NCI-H226 (cell line): Measurements from ENCODE around the gene KCNN4.
"Not testable (repeated sequence)": the region's sequence is repeated elsewhere in the genome, so short reads cannot be mapped to it uniquely, and the experiment has no call there.

Experiments used
- DNase-seq: peaks from one replicate; pipeline ENCODE4 v3.0.0-alpha.2; 2015

The KCNN4 gene

GRCh38 chr19:43798546-43799409, 18.0 kb upstream of the KCNN4 start:
- DNase-seq: peak; percentile 76

GRCh38 chr19:43798026-43798545, 17.3 kb upstream of the KCNN4 start:
- no peak for DNase-seq

DNA sequence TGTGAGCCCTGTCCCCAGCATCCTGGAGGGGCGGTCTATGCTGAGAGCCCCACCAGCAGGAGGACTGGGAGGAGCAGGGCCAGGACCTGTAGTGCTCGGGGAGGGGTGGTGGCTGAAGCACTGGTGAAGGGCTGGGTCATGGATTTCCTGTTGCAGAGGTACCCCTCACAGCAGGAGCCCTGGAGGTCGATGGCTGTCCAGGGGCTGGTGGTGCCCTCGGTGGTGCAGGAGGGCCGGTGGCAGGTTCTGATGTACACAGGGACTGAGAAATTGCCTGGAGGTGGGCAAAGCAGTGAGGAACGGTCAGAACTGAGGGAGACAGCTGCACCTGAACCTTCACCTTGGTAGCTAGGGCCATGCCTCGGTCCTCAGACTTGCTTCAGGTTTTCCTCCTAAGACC, 16.8 kb upstream of the KCNN4 start:
- DNase-seq: no peak

DNA sequence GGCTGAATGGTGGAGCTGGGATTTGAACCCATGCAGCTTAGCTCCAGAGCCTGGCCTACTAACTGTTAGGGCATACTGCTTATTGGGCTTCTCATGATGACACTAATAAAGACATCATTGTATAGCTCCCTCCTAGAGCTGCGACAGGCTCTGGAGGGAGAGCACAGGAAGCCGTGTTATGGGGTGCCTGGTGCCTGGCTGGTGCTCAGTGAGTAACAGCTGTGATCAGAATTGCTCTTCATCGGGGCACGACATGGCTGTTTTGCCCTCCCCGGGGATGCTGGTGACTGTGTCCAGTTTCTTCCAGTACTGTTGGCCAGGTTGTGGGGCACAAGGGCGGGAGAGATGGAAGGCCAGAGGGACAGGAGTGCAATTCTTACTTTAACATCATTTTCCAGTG, 16.3 kb upstream of the KCNN4 start:
- no peak for DNase-seq

- no peak for DNase-seq
Observed at GRCh38 chr19:43790587-43790986, 9.8 kb upstream of the KCNN4 start.

DNA sequence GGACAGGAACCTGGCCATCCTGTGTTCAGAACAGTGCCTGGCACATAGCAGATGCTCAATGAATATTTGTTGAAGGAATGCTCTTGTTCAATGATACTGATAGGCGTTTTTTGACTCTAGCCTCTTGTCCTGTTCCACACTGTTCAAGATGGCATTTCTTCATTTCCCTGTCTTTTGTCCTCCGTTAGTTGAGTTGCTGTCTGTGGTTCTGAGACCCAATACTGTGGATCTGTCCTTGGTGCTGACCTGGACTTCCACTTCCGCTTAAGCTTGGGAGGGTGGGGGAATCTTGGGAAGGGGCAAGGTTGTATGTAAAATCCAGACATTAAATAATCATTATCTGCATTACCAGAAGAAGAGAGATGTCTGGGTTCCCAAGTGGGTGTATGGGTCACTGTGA, 8.3 kb upstream of the KCNN4 start:
- peak; percentile 22 for DNase-seq

DNA sequence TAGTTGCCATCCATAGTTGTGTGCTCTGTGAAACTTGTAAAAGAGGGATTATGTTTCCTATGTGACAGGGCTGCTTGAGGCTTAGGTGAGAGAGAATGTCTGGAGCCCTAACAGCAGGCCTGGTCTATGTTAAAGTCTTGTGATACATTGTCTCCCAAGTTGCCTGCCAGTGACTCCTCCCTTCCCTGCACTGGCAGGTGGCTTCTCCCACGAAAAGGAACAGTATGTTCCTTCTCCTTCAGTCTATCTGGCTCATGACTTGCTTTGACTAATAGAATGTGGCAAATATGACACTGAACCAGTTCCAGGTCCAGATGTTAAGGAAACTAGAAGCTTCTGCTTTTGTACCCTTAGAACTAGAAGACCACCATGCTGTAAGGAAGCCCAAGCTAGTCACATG, 5.9 kb upstream of the KCNN4 start:
- DNase-seq: no peak

GRCh38 chr19:43784981-43785808, 4.4 kb upstream of the KCNN4 start:
- peak; percentile 53 for DNase-seq

- DNase-seq: peak; percentile 81
Observed at GRCh38 chr19:43784241-43784980, 3.6 kb upstream of the KCNN4 start.

- DNase-seq: no peak
Observed at GRCh38 chr19:43783636-43784035, 2.9 kb upstream of the KCNN4 start.

DNA sequence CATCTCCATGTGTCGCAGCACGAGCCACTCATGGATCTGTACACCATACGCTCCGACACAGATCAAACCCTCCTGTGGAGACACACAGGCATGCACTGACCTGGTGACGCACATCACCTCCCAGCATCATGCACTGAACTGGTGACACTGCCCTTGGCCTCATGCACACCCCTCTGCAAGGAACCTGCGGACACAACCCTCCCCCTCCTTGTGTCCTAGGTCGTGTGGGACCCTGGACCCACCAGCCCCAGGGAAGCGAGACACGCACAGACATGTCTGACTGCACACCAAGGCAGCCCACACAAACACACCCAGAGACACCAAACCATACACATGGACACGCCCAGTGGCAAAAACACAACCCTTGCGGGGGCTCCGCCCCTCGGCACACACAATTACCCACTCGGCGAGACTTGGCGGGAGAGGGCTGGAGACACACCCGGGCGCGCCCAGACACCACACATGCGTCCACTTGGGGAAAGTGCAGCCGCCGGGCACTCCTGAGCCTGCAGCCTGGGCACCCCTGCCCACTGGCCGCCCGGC, 2.0 kb upstream of the KCNN4 start:
- no peak for DNase-seq

- no peak for DNase-seq
Observed at GRCh38 chr19:43782311-43782660, 1.5 kb upstream of the KCNN4 start.

DNA sequence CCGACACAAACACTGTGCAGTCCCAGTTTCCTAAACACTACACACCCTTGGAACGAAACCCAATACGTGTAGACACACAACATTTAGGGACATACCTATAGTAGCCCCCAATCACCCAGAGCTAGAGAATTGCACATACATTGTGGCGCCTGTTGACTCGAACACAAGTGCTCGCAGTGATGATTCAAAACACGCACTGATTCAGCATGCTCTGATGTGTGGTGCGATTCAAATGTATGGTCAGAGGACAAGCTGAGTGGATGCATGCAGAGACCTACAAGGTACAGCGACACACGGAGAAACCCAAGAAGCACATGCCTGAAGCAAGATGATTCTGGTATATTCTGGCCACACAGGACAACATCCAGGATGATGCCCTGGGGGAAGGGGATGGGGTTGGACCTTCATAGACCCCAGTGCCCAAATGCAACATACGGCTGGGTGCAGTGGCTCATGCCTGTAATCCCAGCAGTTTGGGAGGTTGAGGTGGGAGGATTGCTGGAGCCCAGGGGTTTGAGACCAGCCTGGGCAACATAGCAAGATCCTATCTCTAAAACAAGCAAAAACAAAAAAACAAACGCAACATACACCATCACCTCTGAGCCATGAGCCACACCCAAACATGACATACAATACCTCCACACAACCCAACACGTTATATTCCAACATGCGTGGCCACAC, 997 bp upstream of the KCNN4 start:
- no peak for DNase-seq

GRCh38 chr19:43779820-43780219, 953 bp downstream of the KCNN4 start:
- DNase-seq: no peak

- DNase-seq: no peak
Observed at GRCh38 chr19:43779147-43779819, 1.5 kb downstream of the KCNN4 start.

DNA sequence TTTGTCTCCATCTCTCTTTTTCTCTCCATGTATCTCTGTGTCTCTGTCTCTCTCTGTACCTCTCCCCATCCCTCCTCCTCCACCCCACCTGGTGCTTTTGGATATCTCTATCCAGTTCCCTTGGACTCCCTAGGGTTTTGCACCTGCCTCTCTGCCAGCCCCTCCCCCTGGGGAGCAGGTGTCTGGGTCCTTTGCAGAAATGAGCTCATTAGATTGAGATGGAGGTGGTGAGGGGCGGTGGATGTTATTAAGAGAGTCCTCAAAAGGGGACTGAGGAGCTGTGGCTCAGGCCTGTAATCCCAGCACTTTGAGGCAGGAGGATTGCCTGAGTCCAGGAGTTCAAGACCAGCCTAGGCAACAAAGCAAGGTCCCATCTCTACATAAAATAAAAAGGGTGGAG, 2.1 kb downstream of the KCNN4 start:
- DNase-seq: no peak

GRCh38 chr19:43777163-43777695, 3.5 kb downstream of the KCNN4 start:
- peak; percentile 45 for DNase-seq

DNA sequence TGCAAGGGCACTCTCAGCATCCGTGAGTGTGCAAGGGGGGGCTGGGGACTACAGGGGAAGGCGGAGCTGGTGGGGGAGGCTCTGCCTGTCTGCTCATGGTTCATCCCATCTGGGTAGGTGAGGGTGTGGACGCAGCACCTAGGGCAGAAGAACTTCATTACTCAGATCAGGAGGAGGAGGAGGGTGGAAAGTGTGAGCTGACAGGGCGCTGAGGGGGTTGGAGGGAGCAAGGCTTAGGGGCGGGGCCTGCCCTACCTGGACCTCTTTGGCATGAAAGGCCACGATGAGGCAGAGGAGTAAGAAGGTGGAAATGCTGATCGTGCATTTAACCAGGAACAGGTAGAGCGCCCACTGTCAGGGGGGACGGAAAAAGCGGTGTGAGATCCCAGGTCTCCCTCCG, 4.5 kb downstream of the KCNN4 start:
- no peak for DNase-seq

- DNase-seq: no peak
Observed at GRCh38 chr19:43775299-43775890, 5.4 kb downstream of the KCNN4 start.

GRCh38 chr19:43774940-43775258, 5.9 kb downstream of the KCNN4 start:
- not testable (repeated sequence) for DNase-seq
